Measurements from ENCODE around the gene NR5A1.

DNA sequence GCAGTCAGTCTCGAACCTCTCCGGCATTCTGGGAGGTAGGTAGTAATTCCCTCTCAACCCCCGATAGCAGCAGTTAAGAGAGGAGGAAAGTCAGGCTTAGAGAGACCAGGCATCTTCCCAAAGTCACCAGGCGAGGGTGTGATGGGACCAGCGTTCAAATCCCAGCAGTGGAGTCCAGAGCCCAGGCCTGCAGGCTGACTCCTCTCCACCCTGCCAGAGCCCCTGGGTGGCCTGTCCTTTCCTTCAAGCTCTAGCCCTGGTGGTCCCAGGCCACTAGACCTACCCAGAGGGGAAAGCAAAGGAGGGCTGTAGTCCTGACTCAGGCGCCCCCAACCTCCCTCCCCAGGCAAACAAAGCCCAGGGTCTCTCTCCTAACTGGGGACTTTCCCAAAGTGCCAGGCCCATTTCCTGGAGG lies 4.2 kb upstream of the NR5A1 start:
- TF ChIP-seq CHD2 (IDR thresholded peaks at IDR 0.05; ENCODE audit: low read length, partially characterized antibody) (no peak), POLR2A (IDR thresholded peaks at IDR 0.05; ENCODE audit: low read length) (no peak), EP300 (IDR thresholded peaks at IDR 0.05) (no peak)
- TF ChIP-seq, protein P1, sequence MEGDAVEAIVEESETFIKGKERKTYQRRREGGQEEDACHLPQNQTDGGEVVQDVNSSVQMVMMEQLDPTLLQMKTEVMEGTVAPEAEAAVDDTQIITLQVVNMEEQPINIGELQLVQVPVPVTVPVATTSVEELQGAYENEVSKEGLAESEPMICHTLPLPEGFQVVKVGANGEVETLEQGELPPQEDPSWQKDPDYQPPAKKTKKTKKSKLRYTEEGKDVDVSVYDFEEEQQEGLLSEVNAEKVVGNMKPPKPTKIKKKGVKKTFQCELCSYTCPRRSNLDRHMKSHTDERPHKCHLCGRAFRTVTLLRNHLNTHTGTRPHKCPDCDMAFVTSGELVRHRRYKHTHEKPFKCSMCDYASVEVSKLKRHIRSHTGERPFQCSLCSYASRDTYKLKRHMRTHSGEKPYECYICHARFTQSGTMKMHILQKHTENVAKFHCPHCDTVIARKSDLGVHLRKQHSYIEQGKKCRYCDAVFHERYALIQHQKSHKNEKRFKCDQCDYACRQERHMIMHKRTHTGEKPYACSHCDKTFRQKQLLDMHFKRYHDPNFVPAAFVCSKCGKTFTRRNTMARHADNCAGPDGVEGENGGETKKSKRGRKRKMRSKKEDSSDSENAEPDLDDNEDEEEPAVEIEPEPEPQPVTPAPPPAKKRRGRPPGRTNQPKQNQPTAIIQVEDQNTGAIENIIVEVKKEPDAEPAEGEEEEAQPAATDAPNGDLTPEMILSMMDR (IDR thresholded peaks at IDR 0.05), result no peak
- TF ChIP-seq, protein P2, sequence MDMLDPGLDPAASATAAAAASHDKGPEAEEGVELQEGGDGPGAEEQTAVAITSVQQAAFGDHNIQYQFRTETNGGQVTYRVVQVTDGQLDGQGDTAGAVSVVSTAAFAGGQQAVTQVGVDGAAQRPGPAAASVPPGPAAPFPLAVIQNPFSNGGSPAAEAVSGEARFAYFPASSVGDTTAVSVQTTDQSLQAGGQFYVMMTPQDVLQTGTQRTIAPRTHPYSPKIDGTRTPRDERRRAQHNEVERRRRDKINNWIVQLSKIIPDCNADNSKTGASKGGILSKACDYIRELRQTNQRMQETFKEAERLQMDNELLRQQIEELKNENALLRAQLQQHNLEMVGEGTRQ (IDR thresholded peaks at IDR 0.05), result no peak

All from A549 (cell line).